Measurements from ENCODE around the gene PRCD. TPM values are rescaled to one million over a fixed set of nuclear protein-coding genes. Genes with fewer than 3 reads are reported as not detected.
"Not testable (repeated sequence)": the region's sequence is repeated elsewhere in the genome, so short reads cannot be mapped to it uniquely, and the experiment has no call there.

Gene PRCD
- polyA plus RNA-seq, 3 donors = 1.6 to 14.4 (median 4.7) TPM

- no peak overlapping the region for H3K27ac ChIP-seq (ENCODE audit: low read depth, low read length)
- 40 to 77% (median 70%) methylated on average over 11 of the region's 11 CpGs for WGBS, 3 donors
Observed at GRCh38 chr17:76501827-76502307, 38.0 kb upstream of the PRCD start.

- WGBS, 3 donors = 49 to 79% (median 73%) methylated on average over 8 of the region's 8 CpGs
- no peak overlapping the region for H3K27ac ChIP-seq (ENCODE audit: low read depth, low read length)
Observed at GRCh38 chr17:76502341-76503211, 37.3 kb upstream of the PRCD start.

GRCh38 chr17:76504117-76504516 lies 35.7 kb upstream of the PRCD start:
- no peak overlapping the region for H3K27ac ChIP-seq (ENCODE audit: low read depth, low read length)
- WGBS, 3 donors = 41 to 64% (median 58%) methylated on average over 6 to 7 of the region's 7 CpGs

- WGBS, 3 donors = 20 to 30% (median 30%) methylated on average over 24 of the region's 24 CpGs
- H3K27ac ChIP-seq (ENCODE audit: low read depth, low read length) = no peak overlapping the region
Observed at GRCh38 chr17:76506408-76507345, 33.2 kb upstream of the PRCD start.

DNA sequence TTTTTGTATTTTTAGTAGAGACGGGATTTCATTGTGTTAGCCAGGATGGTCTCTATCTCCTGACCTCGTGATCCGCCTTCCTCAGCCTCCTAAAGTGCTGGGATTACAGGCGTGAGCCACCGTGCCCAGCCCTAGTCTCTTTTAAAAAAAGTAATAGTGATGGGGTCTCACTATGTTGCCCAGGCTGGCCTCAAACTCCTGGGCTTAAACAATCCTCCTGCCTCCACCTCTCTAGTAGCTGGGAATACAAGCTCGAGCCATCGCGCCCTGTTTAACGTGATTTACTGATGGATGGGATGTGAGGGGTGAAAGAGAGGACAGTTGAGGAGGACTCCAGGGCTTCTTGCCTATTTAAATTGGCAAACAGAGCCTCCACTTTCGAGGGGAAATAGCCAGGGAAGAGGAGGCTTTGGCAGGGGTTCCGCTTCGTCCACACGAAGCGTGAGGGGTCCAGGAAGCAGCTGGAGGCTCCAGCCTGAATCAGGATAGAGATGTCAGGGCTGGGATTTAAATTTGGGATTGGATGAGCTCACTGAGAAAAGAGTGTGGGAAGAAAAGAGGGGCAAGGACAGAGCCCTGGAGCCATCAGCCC lies 31.3 kb upstream of the PRCD start:
- H3K27ac ChIP-seq (ENCODE audit: low read depth, low read length) = not testable (repeated sequence)
- 65 to 68% (median 65%) methylated on average over 14 of the region's 14 CpGs for WGBS, 3 donors

DNA sequence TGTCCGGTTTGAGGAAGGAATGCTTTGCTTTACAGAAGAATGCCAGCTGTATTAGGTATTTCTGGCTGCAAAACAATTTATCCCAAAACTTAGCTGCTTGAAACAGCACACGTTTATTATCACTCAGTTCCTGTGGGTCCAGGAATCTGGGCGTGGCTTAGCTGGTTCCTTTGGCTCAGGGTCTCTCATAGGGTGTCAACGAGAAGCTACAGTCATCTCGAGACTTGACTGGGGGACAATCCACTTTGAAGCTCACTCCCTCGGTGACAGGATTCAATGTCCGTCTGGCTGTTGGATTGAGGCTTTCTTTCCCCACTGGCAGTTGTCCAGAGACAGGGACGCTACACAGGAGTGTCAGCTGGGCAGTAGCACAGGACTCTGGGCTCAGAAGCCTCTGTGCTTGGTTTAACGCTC lies 29.0 kb upstream of the PRCD start:
- no peak overlapping the region for H3K27ac ChIP-seq (ENCODE audit: low read depth, low read length)

GRCh38 chr17:76511668-76512365 lies 28.0 kb upstream of the PRCD start:
- WGBS, 3 donors = 70 to 79% (median 78%) methylated on average over 13 of the region's 13 CpGs
- H3K27ac ChIP-seq (ENCODE audit: low read depth, low read length) = no peak overlapping the region

More for the DNA sequence above, 29.0 kb upstream of the PRCD start:
- 24 to 36% (median 32%) methylated on average over 9 of the region's 9 CpGs for WGBS, 3 donors

DNA sequence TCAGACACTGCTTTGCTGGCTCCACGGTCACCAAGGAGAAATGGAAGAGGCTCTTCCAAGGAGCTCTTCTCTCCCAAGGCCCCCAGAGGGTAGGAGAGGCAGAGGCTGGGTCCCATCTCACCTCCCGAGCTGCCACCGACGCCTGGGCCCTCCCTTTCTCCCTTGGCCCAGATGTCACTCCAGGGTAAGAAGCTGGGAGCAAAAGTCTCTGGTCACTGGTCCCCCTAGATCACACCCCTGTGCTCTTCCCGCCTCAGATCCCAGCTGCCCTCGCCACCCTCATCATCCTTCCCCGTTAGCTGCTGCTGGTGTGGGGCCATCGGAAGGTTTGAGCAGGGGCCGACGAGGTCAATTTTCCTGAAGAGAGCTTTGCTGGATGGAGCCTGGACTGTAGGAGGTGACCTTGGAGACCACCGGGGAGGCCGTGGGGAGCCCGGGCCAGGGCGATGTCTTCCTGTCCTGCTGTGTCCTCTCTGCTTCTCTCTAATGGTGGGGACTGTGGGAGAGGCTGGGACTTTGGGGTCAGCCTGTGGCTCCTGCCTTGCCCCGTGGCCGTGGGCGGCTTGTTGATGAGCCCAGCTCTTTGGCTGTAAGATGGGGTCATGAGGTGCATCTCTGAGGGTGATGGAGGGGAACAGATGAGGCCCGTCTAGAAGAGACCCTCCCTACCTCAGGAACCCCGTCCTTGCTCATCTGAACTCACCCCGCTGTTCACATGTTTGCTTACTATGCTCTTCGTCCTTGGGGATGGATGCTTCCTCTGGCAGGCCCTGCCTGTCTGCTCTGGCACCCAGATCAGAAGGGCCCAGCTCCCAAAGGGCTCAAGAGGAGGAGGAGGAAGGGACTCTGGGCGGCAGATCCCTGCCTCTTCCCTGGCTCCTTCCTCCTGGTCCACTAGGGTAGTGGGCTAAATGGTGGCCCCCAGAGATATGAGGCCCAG lies 27.2 kb upstream of the PRCD start:
- no peak overlapping the region for H3K27ac ChIP-seq (ENCODE audit: low read depth, low read length)
- WGBS, 3 donors = 73 to 85% (median 75%) methylated on average over 22 of the region's 22 CpGs

DNA sequence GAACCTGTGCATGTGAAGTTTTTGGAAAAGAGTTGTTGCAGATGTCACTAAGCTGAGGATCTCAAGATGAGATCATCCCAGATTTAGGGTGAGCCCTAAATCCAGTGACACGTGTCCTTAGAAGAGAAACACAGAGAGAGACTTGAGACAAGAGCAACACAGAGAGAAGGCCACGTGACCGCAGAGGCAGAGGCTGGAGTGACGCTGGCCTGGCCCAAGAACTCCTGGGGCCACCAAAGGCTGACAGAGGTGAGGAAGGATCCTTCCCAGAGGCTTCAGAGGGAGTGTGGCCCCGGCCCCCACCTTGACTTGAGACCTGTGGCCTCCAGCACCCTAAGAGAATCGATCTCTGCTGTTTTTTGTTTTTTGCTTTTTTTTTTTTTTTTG lies 26.5 kb upstream of the PRCD start:
- 54 to 74% (median 73%) methylated on average over 6 of the region's 6 CpGs for WGBS, 3 donors
- H3K27ac ChIP-seq (ENCODE audit: low read depth, low read length) = no peak overlapping the region

DNA sequence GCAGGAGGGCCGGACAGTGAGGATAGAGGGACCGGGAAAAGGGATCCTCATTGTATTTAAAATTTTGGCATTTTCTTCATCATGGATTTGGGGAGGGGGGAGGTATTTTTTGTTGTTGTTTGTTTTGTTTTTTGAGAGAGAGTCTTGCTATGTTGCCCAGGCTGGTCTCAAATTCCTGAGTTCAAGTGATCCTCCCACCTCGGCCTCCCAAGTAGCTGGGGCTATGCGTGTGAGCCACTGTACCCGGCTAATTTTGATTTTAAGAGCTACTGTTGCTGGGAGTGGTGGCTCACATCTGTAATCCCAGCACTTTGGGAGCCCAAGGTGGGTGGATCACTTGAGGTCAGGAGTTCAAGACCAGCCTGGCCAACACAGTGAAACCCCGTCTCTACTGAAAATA lies 25.5 kb upstream of the PRCD start:
- WGBS, 3 donors = 96 to 98% (median 98%) methylated on average over 6 of the region's 6 CpGs
- H3K27ac ChIP-seq (ENCODE audit: low read depth, low read length) = not testable (repeated sequence)

GRCh38 chr17:76515274-76515949 lies 24.4 kb upstream of the PRCD start:
- H3K27ac ChIP-seq (ENCODE audit: low read depth, low read length) = no peak overlapping the region
- 14 to 64% (median 18%) methylated on average over 22 of the region's 22 CpGs for WGBS, 3 donors

GRCh38 chr17:76517638-76518038 lies 22.2 kb upstream of the PRCD start:
- WGBS, 3 donors = 91 to 96% (median 92%) methylated on average over 11 of the region's 11 CpGs
- H3K27ac ChIP-seq (ENCODE audit: low read depth, low read length) = no peak overlapping the region

DNA sequence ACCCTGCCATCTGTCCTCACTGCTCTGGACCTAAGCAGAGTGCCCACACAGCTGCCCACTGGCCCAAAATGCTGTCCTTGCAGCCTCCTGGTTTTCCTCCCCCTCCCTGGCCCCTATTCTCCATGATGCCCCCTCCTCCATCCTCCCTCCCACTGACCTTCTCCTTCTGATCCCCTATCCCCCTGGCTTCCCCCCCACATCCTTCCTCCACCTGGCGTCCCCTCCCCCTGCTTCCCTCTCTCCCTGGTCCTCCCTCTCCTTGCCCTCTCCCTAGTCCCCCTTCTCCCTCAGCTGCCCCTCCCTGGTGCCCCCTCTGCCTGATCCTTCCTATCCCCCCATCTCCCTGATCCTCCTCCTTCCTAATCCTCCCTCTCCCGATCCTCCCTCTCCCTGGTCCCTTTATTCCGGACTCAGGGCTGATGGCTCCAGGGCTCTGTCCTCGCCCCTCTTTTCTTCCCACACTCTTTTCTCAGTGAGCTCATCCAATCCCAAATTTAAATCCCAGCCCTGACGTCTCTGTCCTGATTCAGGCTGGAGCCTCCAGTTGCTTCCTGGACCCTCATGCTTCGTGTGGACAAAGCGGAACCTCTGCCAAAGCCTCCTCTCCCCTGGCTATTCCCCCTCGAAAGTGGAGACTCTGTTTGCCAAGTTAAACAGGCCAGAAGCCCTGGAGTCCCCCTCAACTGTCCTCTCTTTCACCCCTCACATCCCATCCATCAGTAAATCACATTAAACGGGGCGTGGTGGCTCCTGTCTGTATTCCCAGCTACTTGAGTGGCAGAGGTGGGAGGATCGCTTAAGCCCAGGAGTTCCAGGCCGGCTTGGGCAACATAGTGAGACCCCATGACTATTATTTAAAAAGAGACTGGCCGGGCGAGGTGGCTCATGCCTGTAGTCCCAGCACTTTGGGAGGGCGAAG lies 20.5 kb upstream of the PRCD start:
- WGBS, 3 donors = 66 to 70% (median 67%) methylated on average over 15 of the region's 15 CpGs
- H3K27ac ChIP-seq (ENCODE audit: low read depth, low read length) = no peak overlapping the region

GRCh38 chr17:76521262-76521661 lies 18.6 kb upstream of the PRCD start:
- no peak overlapping the region for H3K27ac ChIP-seq (ENCODE audit: low read depth, low read length)
- 82 to 91% (median 86%) methylated on average over 7 of the region's 7 CpGs for WGBS, 3 donors

GRCh38 chr17:76521683-76522082 lies 18.2 kb upstream of the PRCD start:
- 80 to 92% (median 84%) methylated on average over 10 of the region's 10 CpGs for WGBS, 3 donors
- not testable (repeated sequence) for H3K27ac ChIP-seq (ENCODE audit: low read depth, low read length)

Data from adipose tissue (tissue), 3 donors.